ENCODE results near the gene ANKRD13B.

ANKRD13B gene

GRCh38 chr17:29581583-29582253 lies 11.2 kb upstream of the ANKRD13B start:
- no peak for DNase-seq (ENCODE audit: low read depth in 1 of 2, low spot score in 1 of 2)

GRCh38 chr17:29582254-29582765 lies 10.6 kb upstream of the ANKRD13B start:
- no peak for DNase-seq (ENCODE audit: low read depth in 1 of 2, low spot score in 1 of 2)

- no peak for DNase-seq (ENCODE audit: low read depth in 1 of 2, low spot score in 1 of 2)
Measured at GRCh38 chr17:29582772-29583171, 10.2 kb upstream of the ANKRD13B start.

DNA sequence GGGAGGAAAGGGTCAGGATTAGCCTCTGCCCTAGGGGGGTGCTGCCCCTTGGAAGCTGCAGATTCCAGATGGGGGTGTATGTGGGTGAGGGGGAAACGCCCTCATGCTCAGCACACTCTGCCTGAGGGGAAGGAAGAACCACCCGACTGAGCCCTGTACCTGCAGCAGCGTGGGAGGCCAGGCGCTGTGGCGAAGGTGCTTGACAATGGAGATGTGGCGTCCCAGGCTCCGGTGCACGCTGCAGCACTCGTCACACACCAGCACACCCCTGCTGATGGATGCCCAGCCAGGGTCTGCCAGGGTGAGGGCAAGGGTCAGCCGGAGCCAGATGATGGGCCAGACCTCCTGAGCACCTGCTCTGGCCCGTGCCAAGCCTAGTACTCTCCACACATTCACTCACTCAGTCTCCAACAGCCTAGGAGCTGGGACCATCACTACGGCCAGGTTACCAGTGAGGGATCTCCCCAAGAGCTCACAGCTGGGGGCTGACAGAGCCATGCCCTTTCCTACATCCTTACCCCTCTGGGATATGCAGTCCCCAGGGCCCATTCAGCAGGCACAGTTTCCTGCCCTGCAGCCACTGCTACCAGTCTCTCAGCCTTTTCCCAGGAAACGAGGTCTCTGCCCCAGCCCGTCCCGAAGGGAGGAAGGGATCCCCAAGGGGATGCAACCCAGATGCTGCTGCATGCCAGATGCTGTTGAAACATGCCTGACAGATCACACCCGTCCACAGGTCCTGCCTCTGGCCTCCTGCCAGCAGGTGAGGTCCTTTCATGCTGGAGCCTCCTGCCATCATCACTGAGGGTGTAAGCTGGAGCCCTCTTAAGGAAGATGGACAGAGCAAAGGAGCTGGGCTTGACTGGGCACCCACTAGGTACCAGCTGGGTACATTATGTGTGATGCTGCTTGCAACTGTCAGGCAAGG lies 9.3 kb upstream of the ANKRD13B start:
- no peak for DNase-seq (ENCODE audit: low read depth in 1 of 2, low spot score in 1 of 2)

GRCh38 chr17:29584452-29585079 lies 8.4 kb upstream of the ANKRD13B start:
- no peak for DNase-seq (ENCODE audit: low read depth in 1 of 2, low spot score in 1 of 2)

- DNase-seq (ENCODE audit: low read depth in 1 of 2, low spot score in 1 of 2) = no peak
Measured at GRCh38 chr17:29585080-29585751, 7.7 kb upstream of the ANKRD13B start.

GRCh38 chr17:29586676-29587469 lies 6.1 kb upstream of the ANKRD13B start:
- DNase-seq (ENCODE audit: low read depth in 1 of 2, low spot score in 1 of 2) = no peak

DNA sequence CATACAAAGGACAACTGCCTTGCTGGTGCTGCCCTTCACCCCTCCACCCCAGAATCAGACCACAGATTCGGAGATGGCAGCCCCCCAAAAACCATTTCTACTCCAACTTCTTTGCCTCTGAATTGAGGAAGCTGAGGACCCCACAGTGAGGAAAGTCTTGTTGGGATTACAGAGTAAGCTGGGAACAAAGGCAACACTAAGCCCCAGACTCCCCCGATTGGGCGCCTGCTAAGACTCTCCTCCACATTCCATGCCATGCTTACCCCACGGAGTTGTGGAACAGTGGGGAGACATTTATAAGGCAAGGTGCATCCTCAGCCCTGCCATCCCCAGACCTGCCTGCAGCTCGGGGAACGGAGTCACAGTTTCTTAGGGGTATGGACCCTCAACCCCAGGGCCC lies 5.3 kb upstream of the ANKRD13B start:
- DNase-seq (ENCODE audit: low read depth in 1 of 2, low spot score in 1 of 2) = no peak

DNA sequence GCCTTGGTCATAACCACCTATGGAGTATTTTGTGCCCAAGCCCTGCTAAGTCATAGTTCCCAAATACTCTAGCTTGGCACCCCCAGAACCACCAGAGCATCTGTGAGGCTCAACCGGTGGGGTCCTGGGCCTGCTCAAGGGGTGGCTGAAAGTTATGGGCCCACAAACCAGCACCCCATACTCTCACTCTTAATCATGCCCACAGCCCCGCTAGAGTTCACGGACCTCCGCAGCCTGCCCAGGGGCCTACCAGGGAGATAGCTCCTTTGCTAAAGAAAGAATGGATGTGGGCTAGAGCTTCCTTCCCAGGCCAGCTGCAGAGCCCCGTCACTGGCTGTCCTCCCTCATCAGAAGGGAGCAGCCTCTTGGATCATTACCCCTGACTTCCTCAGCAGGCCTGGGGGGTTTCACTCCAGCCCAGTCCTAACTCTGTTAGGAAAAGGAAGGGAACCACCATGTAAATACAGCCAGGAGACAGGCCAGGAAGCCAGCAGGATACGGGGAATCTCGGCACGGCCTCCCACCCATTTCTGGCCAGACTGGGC lies 4.8 kb upstream of the ANKRD13B start:
- no peak for DNase-seq (ENCODE audit: low read depth in 1 of 2, low spot score in 1 of 2)

- DNase-seq (ENCODE audit: low read depth in 1 of 2, low spot score in 1 of 2) = no peak
Measured at GRCh38 chr17:29588562-29589411, 4.1 kb upstream of the ANKRD13B start.

- DNase-seq (ENCODE audit: low read depth in 1 of 2, low spot score in 1 of 2) = peak; percentile 72 to 80
Measured at GRCh38 chr17:29589524-29590410, 3.2 kb upstream of the ANKRD13B start, which contains the start of gene GIT1. Gene GIT1, minus strand, starts transcription at chr17:29589648. Its CDS starts 270 bp downstream, at chr17:29589378.

DNA sequence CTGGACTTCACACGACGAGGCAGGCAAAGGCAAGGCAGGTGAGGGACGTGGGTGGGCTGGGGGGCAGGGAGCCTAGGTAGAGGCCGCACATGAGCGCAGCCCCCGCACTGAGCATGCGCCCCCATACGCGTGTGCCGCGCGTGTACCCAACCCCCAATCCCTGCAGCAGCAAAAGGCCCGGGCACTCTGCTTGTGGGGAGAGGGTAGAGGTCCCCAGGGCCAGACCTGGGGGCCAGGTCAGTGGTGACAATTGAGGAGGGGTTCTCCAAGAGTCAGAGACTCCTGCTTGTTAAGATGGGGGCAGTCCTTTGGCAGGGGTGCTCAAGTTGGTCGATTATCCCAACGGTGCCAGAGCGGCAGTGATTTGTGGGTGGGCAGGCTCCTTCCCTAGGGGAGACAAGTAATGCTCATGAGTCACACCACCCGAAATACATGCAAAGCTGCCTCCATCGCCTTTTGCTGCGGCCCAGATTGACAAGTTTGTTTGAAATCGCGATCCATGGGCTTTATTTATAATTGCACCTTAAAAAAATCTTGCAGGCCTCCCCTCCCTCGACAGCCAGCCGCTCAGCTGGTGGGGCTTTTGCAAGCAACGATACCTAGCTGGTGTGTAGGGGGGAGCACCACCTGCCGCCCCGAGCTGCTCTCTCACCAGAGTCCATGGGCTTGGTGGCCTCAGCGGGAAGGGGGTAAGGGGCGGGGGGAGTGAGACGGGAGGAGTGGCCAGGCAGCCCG lies 2.4 kb upstream of the ANKRD13B start:
- no peak for DNase-seq (ENCODE audit: low read depth in 1 of 2, low spot score in 1 of 2)

GRCh38 chr17:29591146-29591736 lies 1.7 kb upstream of the ANKRD13B start:
- DNase-seq (ENCODE audit: low read depth in 1 of 2, low spot score in 1 of 2) = no peak

- DNase-seq (ENCODE audit: low read depth in 1 of 2, low spot score in 1 of 2) = peak; percentile 64 to 74
Measured at GRCh38 chr17:29591737-29592608, 959 bp upstream of the ANKRD13B start.

- no peak for DNase-seq (ENCODE audit: low read depth in 1 of 2, low spot score in 1 of 2)
Measured at GRCh38 chr17:29593591-29594518, 923 bp downstream of the ANKRD13B start.
